ENCODE measurements around the gene ZNF317.

ZNF317 gene

GRCh38 chr19:9146882-9147281 is 6.7 kb downstream of the ZNF317 start:
- in situ Hi-C loops (cut with HindIII; ENCODE audit: low pct_ligation_motif_present, low sequenced_read_pairs), result no loop called here
- Histone ChIP-seq H3K27ac (no peak overlapping the region), H3K4me3 (ENCODE audit: low read depth, low read length) (no peak overlapping the region), H3K36me3 (replicated peaks) (no peaks in the 10 kb centered on the region), H3K27me3 (replicated peaks) (no peaks in the 10 kb centered on the region)
- DNase-seq, result no peak
- TF ChIP-seq, protein P1, sequence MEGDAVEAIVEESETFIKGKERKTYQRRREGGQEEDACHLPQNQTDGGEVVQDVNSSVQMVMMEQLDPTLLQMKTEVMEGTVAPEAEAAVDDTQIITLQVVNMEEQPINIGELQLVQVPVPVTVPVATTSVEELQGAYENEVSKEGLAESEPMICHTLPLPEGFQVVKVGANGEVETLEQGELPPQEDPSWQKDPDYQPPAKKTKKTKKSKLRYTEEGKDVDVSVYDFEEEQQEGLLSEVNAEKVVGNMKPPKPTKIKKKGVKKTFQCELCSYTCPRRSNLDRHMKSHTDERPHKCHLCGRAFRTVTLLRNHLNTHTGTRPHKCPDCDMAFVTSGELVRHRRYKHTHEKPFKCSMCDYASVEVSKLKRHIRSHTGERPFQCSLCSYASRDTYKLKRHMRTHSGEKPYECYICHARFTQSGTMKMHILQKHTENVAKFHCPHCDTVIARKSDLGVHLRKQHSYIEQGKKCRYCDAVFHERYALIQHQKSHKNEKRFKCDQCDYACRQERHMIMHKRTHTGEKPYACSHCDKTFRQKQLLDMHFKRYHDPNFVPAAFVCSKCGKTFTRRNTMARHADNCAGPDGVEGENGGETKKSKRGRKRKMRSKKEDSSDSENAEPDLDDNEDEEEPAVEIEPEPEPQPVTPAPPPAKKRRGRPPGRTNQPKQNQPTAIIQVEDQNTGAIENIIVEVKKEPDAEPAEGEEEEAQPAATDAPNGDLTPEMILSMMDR (IDR thresholded peaks at IDR 0.05; ENCODE audit: low read depth, low read length, missing control alignments), result no peak

DNA sequence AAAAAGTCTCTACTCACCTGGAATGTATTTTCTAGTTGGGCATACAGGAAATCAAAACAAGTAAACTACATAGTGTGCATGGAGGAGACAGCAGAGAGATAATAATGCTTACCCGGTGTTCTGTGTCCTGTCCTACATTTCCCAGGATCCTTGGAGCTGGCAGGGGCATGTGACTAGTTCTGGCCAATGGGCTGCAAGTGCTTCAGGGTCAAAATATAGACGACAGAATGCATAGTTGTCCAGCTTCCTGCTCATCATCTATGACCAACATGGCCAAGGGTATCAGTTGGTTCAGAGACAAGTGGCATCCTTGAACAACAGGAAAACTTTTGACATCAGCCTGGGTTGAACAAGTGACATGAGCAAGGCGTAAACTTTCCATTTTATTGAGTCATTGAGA is 8.5 kb downstream of the ZNF317 start:
- DNase-seq, result no peak
- in situ Hi-C loops (cut with HindIII; ENCODE audit: low pct_ligation_motif_present, low sequenced_read_pairs), result no loop called here
- Histone ChIP-seq H3K4me3 (ENCODE audit: low read depth, low read length) (no peak overlapping the region), H3K36me3 (replicated peaks) (no peaks in the 10 kb centered on the region), H3K27ac (no peak overlapping the region), H3K27me3 (replicated peaks) (no peaks in the 10 kb centered on the region)
- TF ChIP-seq, protein P1 (IDR thresholded peaks at IDR 0.05; ENCODE audit: low read depth, low read length, missing control alignments), result no peak

DNA sequence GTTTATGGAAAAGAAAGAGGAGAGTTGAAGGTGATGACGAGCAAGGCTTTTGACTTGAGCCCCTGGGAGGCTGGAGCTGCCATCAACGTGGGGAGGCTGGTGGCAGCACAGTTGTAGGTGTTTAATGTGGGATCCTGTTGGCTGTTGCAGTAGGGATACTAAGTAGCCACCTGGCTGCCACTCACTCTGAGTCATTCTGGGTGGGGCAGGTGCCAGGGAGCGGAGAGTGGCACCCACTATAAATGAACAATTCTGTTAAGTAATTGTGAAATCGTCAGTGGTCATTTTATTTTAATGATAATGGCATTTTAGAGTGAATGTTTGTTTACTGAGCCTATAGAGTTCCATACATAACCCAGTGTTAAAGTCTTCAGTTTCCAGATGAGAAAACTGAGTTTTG is 9.8 kb downstream of the ZNF317 start:
- TF ChIP-seq, protein P1 (IDR thresholded peaks at IDR 0.05; ENCODE audit: low read depth, low read length, missing control alignments), result no peak
- no peak for DNase-seq
- Histone ChIP-seq H3K27me3 (replicated peaks) (no peaks in the 10 kb centered on the region), H3K27ac (no peak overlapping the region), H3K36me3 (replicated peaks) (no peaks in the 10 kb centered on the region), H3K4me3 (ENCODE audit: low read depth, low read length) (no peak overlapping the region)
- in situ Hi-C loops (cut with HindIII; ENCODE audit: low pct_ligation_motif_present, low sequenced_read_pairs), result no loop called here

GRCh38 chr19:9150650-9151049 is 10.5 kb downstream of the ZNF317 start:
- no peaks in the 10 kb centered on the region for H3K27me3 ChIP-seq (replicated peaks)
- no peak for DNase-seq
- in situ Hi-C loops (cut with HindIII; ENCODE audit: low pct_ligation_motif_present, low sequenced_read_pairs), result no loop called here
- H3K36me3 ChIP-seq (replicated peaks), result no peaks in the 10 kb centered on the region
- no peak overlapping the region for H3K4me3 ChIP-seq (ENCODE audit: low read depth, low read length)
- H3K27ac ChIP-seq, result no peak overlapping the region
- TF ChIP-seq, protein P1 (IDR thresholded peaks at IDR 0.05; ENCODE audit: low read depth, low read length, missing control alignments), result no peak

- in situ Hi-C loops (cut with HindIII; ENCODE audit: low pct_ligation_motif_present, low sequenced_read_pairs), result no loop called here
- H3K27ac ChIP-seq, result no peak overlapping the region
- H3K36me3 ChIP-seq (replicated peaks), result no peaks in the 10 kb centered on the region
- H3K27me3 ChIP-seq (replicated peaks), result no peaks in the 10 kb centered on the region
- no peak overlapping the region for H3K4me3 ChIP-seq (ENCODE audit: low read depth, low read length)
- no peak for DNase-seq
- TF ChIP-seq, protein P1 (IDR thresholded peaks at IDR 0.05; ENCODE audit: low read depth, low read length, missing control alignments), result no peak
Observed at GRCh38 chr19:9151367-9151766, 11.2 kb downstream of the ZNF317 start.

DNA sequence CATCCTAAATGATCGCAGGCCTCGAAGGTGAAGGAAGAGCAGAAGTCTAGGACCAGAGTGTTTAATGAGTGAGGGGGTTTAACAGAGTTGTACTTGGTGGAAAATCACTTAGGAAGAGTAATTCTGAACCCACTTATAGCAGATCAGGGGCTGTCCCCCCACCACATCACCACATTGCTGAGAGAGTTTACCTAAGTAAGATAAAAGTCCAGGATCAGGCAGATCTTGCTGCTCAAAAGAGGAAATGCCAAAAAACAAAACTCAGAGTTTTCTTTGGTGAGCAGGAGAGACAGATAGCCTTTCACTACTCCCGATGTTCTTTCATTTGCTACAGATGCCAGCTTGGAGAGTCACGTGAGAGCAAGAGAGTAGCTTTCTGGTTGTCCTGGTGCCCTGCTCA is 15.4 kb downstream of the ZNF317 start:
- in situ Hi-C loops (cut with HindIII; ENCODE audit: low pct_ligation_motif_present, low sequenced_read_pairs), result no loop called here
- peaks cover 37% of the 10 kb centered on the region for H3K36me3 ChIP-seq (replicated peaks)
- no peak overlapping the region for H3K4me3 ChIP-seq (ENCODE audit: low read depth, low read length)
- DNase-seq, result no peak
- TF ChIP-seq, protein P1 (IDR thresholded peaks at IDR 0.05; ENCODE audit: low read depth, low read length, missing control alignments), result no peak
- no peaks in the 10 kb centered on the region for H3K27me3 ChIP-seq (replicated peaks)
- H3K27ac ChIP-seq, result no peak overlapping the region
